ENCODE data around the gene GABPA.

Gene GABPA

DNA sequence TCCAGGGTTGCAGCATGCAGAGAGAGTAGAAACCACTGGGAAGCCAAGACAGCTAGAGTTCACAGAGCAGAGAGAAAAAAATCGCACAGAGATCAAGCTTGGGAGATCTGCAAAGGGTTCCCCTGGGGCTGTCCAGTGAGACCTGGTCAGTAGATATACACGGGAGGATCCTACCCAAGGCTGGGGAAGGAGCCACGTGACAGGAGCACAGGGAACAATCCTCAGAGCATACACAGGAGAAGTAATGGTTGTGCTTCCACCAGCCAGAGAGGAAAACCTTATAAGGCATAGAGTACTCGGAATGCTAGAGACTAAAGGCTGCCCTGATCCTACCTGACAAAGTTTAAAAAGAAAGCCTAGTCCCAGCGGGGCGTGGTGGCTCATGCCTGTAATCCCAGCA lies 53.9 kb downstream of the GABPA start:
- H3K4me3 ChIP-seq (ENCODE audit: low read depth, low read length), result no peak overlapping the region
- DNase-seq (ENCODE audit: low read depth), result no peak
- TF ChIP-seq, protein P1, sequence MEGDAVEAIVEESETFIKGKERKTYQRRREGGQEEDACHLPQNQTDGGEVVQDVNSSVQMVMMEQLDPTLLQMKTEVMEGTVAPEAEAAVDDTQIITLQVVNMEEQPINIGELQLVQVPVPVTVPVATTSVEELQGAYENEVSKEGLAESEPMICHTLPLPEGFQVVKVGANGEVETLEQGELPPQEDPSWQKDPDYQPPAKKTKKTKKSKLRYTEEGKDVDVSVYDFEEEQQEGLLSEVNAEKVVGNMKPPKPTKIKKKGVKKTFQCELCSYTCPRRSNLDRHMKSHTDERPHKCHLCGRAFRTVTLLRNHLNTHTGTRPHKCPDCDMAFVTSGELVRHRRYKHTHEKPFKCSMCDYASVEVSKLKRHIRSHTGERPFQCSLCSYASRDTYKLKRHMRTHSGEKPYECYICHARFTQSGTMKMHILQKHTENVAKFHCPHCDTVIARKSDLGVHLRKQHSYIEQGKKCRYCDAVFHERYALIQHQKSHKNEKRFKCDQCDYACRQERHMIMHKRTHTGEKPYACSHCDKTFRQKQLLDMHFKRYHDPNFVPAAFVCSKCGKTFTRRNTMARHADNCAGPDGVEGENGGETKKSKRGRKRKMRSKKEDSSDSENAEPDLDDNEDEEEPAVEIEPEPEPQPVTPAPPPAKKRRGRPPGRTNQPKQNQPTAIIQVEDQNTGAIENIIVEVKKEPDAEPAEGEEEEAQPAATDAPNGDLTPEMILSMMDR (IDR thresholded peaks at IDR 0.05; ENCODE audit: insufficient read depth, low read depth, low read length, missing control alignments), result no peak

DNA sequence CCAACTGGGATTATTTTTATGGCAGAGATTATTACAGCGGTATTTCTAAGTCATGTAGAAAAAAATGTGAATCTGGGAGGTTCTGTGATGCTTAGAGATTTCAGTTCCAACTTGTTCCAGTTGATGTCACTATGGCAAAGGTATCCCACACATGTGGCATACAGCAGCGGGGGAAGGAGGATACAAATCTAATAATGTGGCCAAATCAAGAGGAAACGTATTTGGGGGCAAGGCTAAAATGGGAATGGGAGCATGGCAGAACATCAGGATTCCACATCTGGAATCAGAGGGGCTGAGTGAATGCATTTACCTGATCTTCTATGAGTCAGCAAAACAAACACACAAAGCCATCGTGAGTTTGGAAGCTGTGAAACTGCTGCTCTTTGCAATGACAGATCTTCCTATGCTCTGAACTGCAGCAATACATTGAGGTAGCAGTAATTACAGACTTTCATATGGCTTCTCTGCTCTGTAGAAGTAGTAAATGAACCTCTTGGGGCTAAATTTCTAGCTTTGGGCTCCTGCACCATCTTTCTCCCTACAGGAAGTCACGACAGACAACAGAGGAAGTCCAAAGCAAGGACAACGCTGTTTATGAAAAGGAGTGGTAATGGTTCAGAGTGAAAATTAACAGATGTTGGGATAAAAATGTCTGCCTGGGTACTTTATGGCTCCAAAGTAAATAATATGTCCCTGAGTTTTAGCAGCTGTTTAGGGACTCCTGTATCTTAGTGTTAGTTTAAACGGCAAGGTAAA lies 55.5 kb downstream of the GABPA start:
- TF ChIP-seq, protein P1 (IDR thresholded peaks at IDR 0.05; ENCODE audit: insufficient read depth, low read depth, low read length, missing control alignments), result peak; percentile 31
- peak overlapping the region; percentile 56 for H3K4me3 ChIP-seq (ENCODE audit: low read depth, low read length)
- peak; percentile 42 for DNase-seq (ENCODE audit: low read depth)

GRCh38 chr21:25790878-25791204 lies 56.1 kb downstream of the GABPA start:
- DNase-seq (ENCODE audit: low read depth), result no peak
- peak overlapping the region; percentile 56; the same call in 1 of the 2 replicates for H3K4me3 ChIP-seq (ENCODE audit: low read depth, low read length)
- TF ChIP-seq, protein P1 (IDR thresholded peaks at IDR 0.05; ENCODE audit: insufficient read depth, low read depth, low read length, missing control alignments), result no peak

DNA sequence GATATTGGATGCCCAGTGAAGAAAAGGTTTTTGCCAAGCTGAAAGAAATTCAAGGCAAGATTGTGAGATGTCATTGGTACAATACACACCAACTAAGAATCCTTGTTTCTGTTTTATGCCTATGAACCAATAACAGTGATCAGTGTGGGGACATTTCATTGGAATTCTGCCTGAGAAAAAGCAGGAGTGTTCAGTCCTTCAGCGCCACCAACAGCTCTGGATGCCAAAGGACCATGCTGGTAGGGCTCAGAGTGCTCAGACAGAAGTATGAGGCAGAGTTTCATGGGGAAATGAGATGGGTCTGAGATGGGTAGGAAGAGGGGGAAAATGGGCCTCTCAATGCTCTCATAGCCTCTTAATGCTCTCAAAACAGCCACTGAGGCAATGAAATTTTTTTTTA lies 56.5 kb downstream of the GABPA start:
- no peak overlapping the region for H3K4me3 ChIP-seq (ENCODE audit: low read depth, low read length)
- TF ChIP-seq, protein P1 (IDR thresholded peaks at IDR 0.05; ENCODE audit: insufficient read depth, low read depth, low read length, missing control alignments), result no peak
- no peak for DNase-seq (ENCODE audit: low read depth)

GRCh38 chr21:25801217-25802014 lies 66.6 kb downstream of the GABPA start:
- no peak overlapping the region for H3K4me3 ChIP-seq (ENCODE audit: low read depth, low read length)
- TF ChIP-seq, protein P1 (IDR thresholded peaks at IDR 0.05; ENCODE audit: insufficient read depth, low read depth, low read length, missing control alignments), result peak; percentile 99

GRCh38 chr21:25806060-25806459 lies 71.3 kb downstream of the GABPA start:
- no peak for DNase-seq (ENCODE audit: low read depth)
- TF ChIP-seq, protein P1 (IDR thresholded peaks at IDR 0.05; ENCODE audit: insufficient read depth, low read depth, low read length, missing control alignments), result no peak
- H3K4me3 ChIP-seq (ENCODE audit: low read depth, low read length), result no peak overlapping the region

More at GRCh38 chr21:25801217-25802014, 66.6 kb downstream of the GABPA start:
- DNase-seq (ENCODE audit: low read depth), result peak; percentile 93
